Colon (tissue), 2 donors: Measurements from ENCODE around the gene ZNF646.

Experiments
- FAIRE-seq: peaks from 2 replicates; lab custom pipeline; 2012; peaks lifted over from hg19 to GRCh38; lab: Jason Lieb, UNC
- donor health status: control.
- donor health status: control.

Gene ZNF646

DNA sequence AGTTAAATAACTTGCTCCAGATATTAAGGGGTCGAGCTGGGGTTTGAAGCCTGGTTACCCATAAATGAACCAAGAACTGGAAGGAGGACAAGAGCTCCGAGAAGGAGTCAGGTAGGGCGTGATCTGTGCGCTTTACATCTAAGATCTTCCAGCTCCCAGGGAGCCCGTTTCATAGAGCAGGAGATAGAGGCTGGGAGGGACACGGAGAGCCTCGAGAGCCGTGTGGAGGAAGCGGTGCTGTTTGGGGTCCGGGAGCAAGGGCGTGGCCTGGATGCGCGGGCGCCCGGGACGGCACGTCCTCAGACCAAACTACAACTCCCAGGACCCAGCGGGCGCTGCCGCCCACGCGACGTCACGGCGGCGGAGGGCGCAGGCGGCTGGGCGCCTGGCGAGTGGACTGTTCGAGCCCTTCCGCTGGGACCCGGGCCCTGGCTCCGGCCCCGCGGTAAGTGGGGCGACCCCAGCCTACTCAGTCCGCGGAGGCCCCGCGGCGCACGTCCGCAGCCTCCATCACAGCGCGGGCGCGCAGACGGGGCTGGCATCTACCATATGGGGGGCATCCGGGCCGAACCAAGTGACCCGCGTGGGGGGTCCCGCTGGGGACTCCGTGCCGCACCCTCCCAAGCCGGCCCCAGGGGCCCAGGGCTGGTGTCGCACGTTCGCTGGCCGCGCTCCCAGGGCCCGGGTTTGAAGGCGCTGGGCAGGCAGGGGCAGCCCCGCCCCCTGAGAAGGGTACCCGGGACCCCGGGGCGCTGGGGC lies 34.0 kb downstream of the ZNF646 start, which contains the start of gene BCKDK:
BCKDK (plus strand) TSS at position 352 of the 759 bp plus-strand sequence. CDS start 838 bp downstream, outside the sequence.
- FAIRE-seq: no peak

- FAIRE-seq: no peak
These were observed 34.8 kb downstream of the ZNF646 start for GRCh38 chr16:31108794-31109558.

- no peak for FAIRE-seq
These were observed 35.4 kb downstream of the ZNF646 start for GRCh38 chr16:31109622-31110021.

DNA sequence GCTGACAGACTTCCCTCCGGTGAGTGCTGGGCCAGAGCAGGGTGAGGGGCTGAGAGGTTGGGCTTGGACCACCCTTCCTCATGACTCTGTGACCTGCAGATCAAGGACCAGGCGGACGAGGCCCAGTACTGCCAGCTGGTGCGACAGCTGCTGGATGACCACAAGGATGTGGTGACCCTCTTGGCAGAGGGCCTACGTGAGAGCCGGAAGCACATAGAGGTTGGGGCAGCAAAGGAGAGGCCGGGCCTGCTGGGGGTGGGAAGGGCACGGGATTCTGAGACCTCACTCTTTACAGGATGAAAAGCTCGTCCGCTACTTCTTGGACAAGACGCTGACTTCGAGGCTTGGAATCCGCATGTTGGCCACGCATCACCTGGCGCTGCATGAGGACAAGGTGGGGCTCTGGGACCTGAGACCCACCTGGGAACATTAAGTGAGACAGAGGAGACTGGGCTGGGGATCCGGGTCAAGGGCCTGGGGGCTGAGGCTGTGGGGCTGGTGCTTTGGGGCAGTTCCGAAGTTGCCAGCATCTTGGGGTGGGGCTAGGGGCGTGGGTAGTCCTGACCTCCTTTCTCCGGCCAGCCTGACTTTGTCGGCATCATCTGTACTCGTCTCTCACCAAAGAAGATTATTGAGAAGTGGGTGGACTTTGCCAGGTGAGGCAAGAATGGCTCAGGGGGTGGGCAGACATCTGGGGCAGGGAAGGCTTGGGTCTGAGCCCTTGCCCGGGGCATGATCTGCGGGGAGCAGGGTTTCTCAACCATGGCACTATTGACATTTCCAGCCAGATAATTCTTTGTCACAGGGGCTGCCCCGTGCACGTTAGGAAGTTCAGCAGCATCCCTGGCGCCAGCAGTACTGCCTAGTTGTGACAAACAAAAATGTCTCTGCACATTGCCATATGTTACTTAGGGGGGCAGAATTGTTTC lies 36.1 kb downstream of the ZNF646 start:
- FAIRE-seq: no peak

DNA sequence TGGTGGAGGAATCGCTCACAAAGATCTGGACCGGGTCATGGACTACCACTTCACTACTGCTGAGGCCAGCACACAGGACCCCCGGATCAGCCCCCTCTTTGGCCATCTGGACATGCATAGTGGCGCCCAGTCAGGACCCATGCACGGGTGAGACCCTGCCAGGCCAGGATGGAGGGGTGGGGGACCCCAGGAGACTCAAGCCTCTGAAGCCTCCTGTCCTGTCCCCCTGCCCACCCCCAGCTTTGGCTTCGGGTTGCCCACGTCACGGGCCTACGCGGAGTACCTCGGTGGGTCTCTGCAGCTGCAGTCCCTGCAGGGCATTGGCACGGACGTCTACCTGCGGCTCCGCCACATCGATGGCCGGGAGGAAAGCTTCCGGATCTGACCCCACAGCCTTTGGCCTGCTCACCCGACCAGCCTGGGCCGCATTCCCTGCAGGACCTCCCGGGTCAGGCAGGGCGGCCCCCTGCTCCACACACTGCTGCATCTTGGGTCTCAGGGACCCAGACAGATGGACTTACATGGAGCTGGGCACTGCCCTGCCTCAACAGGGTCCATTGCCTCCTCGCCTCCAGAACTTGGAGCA lies 37.8 kb downstream of the ZNF646 start:
- no peak for FAIRE-seq

GRCh38 chr16:31112711-31113110 lies 38.5 kb downstream of the ZNF646 start:
- no peak for FAIRE-seq

DNA sequence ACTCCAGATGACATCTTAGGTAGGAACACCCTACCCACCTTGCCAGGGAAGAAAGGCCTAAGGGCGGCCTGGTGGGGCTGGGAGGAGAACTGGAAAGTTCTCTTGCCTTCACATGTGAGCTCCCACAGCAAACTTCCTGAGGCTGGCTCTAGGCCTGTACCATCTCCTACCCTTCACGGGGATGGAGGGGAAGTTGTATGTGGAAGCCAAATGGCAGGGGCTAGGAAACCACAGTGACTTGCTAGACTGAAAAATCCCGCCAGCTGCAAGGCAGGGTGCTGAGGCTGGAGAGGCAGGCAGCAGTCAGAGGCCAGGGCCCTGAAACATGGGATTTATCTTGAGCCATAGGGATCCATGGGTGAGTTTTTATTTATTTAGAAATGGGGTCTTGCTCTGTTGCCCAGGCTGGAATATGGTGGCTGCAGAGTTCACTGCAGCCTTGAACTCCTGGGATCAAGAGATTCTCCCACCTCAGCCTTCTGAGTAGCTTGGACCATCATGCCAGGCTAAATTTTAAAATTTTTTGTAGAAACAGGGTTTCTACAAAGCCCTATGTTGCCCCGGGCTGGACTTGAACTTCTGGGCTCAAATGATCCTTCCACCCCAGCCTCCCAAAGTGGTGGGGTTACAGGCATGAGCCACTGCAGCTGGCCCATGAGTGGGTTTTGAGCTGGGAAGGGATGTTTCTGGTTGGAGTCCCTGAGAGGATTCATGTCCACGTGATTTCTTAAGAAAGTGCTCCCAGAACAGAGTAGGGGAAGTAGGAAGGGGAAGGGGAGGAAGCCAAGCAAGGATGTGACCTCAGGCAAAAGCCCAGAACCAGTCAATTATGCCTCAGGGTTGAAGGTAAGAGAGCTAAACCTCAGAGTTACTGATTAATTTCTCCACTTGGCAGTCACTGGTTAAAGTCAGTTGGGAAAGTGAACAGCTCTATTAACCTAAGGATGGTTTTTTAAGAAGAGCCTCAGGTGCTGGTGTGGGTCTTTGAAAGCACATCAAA lies 39.2 kb downstream of the ZNF646 start:
- no peak for FAIRE-seq

DNA sequence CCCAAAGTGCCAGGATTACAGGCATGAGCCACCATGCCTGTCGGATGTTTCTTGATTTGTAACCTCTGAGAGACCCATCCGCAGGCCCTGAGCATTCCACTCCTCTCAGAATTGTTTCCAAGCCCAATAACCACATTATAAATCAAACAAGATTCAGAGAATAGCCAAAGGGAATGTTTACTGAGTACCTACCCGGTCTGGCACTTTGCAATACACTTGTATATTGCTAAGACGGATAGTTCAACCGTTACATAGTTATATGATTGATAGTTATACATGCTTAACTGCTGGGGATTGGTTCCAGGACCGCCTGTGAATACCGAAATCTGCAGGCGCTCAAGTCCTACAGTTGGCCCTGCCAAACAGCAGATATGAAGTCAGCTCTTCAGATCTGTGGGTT lies 40.2 kb downstream of the ZNF646 start:
- no peak for FAIRE-seq

GRCh38 chr16:31117384-31118222 lies 43.4 kb downstream of the ZNF646 start, which contains the start of gene KAT8:
Gene KAT8, plus strand, starts transcription at chr16:31117664. Its CDS starts 18 bp downstream, at chr16:31117682.
- FAIRE-seq: no peak

GRCh38 chr16:31118223-31119155 lies 44.3 kb downstream of the ZNF646 start:
- FAIRE-seq: no peak

DNA sequence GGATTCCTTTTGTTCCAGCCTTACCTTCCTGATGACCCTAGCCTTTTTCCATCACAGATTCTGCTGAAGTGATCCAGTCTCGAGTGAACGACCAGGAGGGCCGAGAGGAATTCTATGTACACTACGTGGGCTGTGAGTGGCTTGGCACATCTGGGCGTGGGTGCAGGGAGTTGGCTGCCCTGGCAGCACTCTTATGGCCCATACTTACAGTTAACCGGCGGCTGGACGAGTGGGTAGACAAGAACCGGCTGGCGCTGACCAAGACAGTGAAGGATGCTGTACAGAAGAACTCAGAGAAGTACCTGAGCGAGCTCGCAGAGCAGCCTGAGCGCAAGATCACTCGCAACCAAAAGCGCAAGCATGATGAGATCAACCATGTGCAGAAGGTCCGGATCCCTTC lies 45.9 kb downstream of the ZNF646 start:
- no peak for FAIRE-seq

DNA sequence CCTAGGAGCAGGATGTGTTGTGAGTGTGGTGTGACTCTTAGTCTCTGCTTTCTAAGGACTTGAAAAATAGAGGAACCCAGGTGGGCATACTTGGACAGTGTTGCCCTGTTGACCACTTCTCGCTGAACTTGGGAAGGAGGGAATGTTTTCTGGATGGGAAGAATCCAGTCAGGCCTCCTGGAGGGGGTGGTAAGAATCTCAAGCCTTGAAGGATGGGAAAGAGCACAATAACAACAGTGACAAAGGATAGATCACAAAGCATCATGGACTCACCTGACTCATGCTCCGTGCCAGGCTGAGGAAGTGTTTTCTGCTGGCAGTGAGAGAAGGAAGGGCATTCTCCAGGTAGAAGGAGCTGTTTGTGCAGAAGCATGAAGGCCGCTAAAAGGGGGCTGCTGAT lies 51.6 kb downstream of the ZNF646 start:
- no peak for FAIRE-seq

- no peak for FAIRE-seq
These were observed 53.0 kb downstream of the ZNF646 start for GRCh38 chr16:31127182-31127581.

DNA sequence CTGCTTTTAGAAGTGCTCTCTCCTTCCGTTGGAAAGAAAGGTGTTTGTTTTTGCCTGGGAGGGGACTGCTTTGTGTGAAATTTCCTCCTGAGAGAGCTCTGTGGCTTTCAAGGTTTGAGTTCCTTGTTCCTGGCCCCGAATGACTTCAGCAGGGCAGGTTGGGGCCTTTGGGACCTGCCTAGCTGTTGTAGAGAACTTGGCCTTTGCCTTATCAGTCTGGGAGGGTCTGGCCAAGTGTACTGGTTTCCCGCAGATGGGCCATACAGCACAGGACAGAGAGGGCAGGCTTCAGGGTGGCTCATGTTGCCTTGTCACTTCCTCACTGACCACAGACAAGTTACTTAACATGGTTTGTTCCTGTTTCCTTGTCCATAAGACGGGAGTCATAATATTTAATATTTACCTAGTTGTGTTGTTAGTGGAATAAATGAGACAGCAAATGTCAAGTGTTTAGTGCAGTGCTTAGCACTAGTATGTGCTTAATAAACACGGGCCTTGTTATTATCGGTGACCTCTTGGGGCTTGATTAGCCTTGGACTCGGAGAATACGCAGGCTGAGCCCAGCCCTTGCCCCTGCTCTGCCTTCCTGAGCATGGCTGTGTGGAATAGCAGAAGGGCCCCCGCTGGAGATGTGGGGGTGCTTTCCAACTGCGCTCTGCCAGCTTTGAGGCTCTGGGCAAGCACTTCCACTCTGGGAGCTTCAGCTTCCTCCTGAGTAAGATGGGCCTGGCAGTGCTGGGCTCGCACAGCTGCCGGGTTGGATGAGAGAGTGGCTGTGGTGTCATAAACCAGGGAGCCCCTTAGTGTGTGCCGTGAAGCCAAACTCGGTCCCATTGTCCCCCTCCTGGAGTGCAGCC lies 54.7 kb downstream of the ZNF646 start:
- FAIRE-seq: no peak

DNA sequence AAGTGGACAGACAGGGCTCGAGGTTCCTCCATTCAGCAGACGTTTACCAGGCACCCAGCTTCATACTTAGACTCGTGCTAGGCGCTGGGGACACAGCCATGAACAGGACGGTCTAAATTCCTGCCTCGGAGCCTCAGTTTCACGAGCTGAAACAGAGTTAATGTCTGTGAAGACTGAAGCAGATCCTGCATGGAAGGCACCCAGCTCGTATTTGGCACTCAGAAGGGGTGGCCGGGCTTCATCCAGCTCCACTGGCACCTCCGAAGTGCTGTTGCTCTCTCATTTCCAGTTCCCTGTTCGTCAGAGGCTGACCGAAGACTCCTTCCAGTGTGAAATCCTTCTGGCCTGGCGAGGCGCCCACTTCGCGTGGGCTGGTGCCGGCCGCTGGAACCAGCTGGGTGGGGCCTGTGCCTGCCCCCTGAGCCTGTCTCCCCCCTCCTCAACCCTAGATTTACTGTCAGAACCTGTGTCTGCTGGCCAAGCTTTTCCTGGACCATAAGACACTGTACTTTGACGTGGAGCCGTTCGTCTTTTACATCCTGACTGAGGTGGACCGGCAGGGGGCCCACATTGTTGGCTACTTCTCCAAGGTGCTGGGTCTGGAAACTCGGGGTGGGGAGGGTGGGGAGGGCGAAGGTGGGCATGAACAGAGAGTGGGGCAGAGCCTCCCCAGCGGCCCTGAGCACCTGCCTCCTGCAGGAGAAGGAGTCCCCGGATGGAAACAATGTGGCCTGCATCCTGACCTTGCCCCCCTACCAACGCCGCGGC lies 55.5 kb downstream of the ZNF646 start:
- FAIRE-seq: no peak

DNA sequence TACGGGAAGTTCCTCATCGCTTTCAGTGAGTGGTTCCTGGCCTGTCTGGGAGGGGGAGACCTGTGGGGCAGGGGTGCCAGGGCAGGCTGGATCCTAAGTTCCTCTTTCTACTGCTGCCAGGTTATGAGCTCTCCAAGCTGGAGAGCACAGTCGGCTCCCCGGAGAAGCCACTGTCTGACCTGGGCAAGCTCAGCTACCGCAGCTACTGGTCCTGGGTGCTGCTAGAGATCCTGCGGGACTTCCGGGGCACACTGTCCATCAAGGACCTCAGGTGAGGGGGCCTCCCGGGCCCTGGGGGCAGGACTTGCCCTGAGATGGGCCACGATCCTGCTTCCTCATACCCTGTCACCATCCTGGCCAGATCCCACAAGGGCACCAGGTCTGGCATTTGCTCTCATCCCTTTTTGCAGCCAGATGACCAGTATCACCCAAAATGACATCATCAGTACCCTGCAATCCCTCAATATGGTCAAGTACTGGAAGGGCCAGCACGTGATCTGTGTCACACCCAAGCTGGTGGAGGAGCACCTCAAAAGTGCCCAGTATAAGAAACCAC lies 56.2 kb downstream of the ZNF646 start:
- FAIRE-seq: no peak
